NCI-H2107 (cell line): ENCODE measurements around the gene SNED1.

Experiments used
- DNase-seq: peaks from one replicate; lab custom pipeline; 2025; lab: John Stamatoyannopoulos, UW

The SNED1 gene

DNA sequence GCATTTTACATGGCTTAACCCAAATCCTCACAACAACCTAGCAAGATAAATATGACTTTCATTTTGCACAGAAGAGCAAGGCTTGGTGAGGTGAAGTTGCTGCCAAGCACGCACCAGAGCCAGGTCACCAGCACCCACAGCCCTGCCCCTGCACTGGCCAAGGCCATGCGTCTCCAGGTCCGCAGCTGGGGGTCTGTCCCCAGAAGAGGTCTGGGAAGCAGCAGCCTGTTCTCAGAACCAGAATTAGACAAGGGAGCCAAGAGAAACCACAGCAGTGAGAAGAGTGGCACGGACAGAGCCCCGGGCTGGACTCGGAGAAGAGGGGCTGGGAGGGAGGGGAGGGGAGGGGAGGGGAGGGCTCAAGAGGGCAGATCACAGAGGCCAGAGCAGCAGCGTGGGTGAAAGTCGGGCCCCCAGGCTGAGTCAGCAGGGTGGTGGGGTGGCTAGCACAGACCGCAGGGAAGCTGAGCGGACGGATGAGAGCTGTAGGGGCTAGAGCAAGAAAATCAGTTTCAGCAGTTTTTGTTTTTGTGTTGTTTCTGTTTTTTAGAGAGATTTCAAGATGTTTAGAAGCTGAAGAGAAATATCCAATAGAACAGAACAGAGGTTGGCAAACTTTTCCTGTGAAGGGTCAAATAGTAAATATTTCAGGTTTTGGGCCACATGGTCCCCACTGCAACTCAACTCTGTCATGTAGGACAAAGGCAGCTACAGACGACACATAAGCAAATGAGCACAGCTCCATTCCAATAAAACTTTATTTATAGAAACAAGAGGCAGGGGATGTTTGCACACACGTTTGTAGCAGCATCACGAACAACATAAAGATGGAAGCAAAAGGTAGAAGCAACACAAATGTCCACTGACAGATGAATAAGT, 111.0 kb downstream of the SNED1 start:
- no peak for DNase-seq

DNA sequence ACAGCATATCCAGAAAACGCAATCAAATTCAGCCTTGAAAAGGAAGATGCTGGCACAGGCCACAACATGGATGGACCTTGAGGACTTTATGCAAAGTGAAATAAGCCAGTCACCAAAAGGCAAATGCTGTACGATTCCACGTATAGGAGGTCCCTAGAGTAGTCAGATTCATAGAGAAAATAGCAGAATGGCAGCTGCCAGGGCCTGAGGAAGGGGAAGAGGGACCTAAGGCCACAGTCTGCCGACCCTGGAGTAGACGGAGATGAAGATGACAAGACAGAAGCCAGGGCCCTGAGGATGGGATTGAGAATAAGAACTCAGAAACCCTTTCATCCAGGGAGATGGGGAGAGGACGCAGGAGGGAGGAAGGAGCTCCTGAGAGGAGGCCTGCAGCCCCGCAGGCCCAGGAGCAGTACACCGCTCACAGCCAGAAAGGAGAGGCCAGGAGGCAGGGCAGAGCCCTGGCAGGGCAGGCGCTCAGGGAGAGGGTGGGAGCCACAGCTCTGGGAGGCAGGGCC, 111.7 kb downstream of the SNED1 start:
- no peak for DNase-seq

DNA sequence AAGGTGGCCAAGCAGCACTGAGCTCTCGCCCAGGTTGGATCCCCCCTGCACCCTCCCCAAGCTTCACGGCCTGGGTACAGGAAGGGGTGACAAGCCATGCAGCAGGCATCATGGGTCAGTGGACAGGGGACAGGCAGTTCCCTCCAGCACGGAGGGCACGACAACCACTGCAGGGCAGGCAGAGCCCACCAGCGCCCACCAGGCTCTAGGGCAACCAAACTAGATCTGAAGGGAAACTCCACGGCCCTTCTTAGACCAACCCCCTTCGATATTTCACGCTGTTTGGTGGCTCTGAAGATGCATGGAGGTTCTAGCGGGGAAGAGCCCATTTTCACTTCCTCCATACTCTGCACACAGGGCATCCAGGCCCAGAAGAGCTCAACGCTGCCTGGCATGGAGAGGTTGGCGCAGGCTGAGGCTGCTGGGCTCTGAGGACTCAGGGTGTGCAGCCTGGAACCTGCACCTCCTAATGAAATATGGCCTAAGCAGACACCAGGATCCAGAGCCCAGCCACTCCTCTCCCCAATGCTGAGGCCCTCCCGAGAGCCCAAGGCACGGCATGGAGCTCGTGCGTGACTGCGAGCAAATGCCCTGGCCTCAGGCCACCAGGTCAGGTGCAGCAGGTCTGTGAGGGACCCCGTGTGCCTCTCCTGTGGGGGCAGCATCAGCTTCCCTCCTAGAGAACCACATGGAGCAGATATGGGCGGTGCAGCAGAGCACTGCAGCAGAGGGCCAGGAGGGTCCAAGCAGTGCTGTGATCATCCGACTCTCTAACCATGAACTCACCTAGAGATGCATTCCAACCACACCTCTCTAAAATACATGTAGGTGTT, 112.4 kb downstream of the SNED1 start:
- DNase-seq = no peak

DNA sequence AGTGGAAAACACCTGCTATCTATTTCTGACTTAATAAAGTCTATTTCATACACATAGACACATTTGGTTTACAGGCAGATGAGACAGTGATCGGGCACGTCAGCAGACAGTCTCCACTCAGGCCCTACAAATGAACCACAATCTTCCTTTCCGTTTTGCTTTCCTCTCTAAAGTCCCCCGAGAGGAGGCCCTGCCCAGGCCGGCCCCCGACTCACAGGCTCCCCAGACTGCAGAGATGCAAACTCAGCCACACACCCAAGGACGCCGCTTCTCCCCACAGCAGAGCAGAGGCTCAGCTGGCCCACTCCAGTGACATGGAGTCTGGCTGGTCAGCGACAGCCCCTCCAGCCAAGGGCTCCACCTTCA, 113.0 kb downstream of the SNED1 start:
- no peak for DNase-seq

DNA sequence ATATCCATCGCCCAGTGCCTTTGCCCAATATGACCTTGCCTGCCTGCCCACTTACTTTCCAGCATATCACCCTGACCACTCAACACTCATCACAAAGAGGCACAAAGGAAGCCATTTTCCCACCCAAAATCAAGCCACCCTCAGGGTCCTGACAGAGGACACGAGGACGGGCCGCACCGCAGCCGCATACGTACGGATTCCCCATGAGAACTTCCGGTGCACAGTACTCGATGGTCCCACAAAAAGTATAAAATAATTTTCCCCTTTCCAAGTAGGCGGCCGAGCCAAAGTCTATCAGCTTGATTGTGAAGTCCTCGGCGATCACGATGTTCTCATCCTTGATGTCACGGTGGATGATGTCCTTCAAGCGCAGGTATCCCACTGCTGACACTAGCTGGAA, 113.6 kb downstream of the SNED1 start:
- no peak for DNase-seq

DNA sequence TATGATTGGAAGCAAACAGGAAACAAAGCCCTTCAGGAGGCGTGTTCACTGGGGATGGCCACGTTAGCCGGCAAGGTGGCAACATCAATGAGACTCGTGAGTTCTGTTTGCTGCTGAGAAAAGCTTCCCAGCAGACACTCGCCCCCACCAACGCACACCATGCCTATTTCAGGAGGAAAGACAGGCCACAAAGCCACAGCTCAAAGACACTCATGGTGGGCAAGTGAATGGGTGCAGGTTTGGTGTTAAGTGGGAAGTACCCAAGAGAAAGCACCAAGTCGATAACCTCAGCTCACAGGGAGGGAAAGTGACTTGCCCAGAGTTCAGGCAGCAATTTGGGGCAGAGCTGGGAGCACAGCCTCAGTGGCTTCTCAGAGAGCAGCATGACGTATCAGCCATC, 114.2 kb downstream of the SNED1 start:
- DNase-seq = no peak

DNA sequence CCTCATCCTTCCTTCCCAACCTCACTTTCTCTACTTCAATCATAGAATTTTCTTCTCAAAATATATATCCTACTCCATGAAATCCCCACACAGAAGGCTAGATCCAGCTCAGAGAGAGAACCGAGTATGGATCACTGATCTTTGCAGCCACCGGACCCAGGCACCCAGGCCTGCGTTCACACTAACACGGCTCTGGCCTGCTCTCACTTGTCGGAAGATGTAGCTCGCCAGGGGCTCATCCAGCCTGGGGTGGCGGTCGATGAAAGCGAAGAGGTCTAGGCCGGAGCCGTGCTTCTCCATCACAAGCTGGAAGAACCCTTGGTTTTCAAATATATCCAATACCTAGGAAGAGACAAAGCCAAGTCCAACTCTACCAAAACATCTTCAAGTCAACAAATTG, 116.4 kb downstream of the SNED1 start:
- no peak for DNase-seq

DNA sequence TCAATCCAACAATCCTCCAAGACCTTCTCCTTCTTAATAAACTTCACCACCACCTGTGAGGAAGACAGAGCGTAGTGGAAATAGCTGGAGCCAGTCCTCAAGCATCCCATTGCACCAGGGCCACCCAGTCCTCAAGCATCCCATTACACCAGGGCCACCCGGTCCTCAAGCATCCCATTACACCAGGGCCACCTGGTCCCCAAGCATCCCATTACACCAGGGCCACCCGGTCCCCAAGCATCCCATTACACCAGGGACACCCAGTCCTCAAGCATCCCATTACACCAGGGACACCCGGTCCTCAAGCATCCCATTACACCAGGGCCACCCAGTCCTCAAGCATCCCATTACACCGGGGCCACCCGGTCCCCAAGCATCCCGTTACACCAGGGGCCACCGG, 116.9 kb downstream of the SNED1 start:
- DNase-seq = no peak

DNA sequence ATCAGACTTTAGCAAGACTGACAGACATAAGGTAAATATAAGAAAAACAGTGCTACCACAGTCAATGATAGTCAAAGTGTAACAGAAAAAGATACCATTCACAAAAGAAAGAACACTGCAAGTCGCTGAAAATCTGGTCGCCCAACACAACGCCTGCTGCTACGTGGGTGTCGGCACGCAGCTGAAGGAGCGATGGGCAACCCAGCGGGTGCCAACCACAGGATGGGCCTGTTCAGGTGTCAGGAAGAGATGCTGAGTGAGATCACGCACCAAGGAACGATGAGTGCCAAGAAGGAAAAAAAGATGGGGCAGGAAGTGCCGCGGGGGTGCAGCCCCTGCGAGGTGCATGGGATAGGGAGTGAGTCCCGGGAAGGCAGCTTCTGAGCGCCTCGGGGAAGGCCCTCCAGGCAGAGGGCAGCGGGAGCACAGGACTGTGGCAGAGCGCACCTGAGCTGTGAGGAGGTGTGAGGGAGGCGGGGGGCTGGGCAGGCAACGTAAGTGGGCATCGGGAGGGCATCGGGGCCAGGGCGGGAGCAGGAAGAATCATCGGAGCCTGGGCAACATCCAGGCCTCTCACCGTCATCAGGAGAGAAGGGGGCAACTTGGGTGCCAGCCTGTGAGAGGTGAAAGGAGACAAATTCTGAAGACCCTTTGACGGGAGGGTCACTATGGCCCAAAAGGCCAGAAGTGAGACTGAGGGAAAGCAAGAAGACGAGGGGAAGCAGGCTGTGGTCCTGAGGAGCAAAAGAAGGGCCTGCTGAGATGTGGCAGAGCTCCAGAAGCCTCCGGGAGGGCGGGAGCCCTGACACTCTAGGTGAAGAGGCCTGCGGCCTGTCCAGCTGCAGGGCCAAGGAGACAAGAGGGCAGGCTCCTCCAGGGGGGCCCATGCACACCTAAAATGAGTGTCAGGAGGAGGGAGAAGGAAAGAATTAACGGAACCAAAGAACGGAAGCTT, 118.5 kb downstream of the SNED1 start:
- DNase-seq = no peak

DNA sequence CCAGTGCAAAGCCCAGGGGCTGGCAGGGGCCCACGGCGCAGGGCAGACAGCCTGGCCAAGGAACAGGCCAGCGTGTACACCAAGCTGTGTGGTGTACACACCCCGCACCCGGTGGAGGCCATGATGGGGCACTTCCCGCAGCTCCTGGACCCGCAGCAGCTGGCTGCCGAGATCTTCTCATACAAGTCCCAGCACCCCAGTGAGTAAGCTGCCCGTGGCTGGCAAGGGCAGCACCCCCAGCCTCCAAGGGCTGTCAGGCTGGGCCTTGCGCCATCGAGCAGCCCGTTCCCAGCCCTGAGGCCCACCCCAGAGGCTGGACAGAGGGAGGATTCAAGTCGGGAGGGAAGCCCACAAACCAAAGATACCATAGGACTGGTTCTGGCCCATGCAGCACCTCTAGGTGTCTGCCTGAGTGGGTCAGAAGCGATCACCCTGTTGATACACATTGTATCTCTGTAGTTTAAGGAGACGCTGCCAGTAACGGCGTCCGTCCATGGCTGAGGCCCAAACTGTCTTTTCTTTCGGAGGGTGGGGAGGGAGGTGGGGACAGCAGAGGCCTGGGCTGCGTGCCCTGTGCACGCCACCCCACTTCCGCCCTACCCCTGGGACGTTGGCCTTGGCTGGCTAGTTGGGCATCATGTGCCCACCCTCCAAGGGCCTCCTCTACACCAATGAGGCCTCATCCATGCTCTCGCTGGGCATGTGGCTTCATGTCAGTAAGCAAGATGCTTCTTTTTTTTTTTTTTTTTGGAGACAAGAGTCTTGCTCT, 120.5 kb downstream of the SNED1 start:
- no peak for DNase-seq

DNA sequence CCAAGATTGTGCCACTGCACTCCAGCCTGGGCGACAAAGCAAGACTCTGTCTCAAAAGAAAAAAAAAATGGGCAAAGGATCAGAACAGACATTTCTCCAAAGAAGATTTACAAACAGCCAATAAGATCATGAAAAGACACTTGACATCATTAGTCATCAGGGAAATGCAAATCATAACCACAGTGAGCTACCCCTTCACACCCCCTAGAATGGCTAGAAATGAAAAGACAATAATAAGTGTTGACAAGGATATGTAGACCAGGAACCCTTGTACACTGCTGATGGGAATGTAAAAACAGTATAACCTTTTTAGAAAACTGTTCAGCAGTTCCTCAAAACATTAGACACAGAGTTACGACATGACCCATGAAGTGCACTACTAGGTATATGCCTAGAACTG, 122.0 kb downstream of the SNED1 start:
- DNase-seq = no peak

DNA sequence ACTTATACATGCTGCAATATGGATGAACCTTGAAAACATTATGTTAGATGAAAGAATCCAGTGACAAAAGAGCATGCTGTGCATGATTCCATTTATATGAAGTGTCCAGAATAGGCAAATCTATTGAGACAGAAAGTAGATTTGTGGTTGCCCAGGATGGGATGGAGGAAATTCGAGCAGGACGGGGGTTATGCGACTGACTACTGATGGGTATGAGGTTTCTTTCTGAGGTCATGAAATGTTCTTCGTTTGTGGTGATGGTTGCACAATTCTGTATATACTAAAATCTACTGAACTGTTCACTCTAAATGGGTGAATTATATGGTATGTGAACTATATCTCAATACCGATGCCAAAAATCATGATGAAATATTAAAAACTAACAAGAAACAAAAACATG, 122.6 kb downstream of the SNED1 start:
- DNase-seq = no peak

DNA sequence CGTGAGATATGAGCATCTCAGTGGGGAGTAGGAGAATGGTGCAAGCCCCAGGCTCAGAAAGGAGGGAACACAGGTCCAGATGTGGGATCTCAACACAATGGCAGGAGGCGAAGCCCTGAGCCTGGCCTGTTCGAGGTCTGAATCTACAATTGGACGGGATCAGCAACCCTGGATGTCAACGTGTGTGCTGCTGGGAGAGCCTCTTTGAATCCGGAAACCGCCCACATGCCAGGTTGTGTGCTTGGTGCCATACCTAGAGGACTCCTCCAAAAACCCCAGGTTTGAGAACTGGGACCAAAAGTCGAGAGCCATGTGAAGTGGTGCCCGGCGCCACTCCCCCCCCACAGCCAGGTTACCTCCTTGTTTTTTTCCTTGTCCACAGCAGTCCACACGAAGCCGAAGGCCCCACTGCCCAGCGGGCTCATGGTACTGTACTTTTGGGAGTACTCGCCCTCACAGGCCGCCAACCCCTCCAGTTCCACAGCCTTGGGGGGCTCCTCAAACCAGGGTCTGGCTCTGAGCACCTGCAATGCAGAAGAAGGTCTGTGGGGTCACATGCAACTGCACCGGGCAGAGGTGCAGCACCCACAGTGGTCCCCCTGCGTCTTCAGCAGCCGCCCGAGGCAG, 124.1 kb downstream of the SNED1 start:
- no peak for DNase-seq

DNA sequence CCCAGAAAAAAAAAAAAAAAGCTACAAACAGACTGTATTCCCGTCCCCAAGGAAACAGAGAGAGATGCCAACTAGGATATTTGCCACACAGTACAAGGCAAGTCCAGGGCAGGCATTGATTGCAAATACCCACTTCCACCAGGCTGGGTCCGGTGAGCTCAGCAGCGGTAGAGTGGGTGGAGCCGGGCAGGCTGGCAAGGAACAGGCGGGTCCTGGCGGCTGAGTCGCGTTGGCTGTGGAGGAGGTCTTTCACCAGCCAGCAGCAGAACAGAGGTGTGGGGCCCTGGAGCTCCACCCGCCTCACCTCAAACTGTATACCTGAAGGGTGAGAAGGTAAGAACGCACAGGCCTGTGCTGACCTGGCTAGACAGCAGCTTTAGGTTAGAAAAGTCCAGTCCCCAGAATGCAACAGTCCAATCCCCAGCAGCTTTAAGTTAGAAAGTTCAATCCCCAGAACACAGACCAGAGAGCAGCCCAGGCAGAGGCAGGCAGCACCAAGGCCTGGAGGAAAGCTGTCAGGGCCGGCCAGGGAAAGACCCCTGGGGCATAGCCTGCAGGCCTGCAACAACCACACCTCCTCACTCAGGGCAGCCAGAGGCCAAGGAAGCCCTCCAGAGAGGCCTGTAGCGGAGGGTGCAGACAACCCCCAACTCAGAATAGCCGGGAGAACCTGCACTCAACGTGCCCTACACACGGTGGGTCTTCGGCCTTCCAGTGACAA, 125.6 kb downstream of the SNED1 start:
- no peak for DNase-seq

DNA sequence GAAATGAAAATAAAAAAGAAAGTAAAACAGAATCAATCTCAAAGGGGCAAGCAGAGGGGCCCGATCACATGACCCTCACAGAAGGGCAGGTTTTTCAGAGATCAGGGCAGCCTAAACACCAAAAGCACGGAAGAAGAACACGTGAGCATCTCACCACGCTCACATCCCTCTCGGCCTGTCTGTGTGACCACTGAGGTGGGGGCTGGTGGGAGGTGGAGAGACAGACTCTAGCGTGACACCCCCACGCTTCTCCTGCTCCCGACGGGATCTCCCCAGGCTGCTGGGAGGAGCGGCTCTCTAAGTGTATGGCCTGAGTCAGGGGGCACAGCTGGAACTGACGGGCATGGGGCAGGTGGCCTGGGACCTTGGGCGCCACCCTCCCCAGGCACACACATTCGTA, 127.2 kb downstream of the SNED1 start:
- DNase-seq = no peak

DNA sequence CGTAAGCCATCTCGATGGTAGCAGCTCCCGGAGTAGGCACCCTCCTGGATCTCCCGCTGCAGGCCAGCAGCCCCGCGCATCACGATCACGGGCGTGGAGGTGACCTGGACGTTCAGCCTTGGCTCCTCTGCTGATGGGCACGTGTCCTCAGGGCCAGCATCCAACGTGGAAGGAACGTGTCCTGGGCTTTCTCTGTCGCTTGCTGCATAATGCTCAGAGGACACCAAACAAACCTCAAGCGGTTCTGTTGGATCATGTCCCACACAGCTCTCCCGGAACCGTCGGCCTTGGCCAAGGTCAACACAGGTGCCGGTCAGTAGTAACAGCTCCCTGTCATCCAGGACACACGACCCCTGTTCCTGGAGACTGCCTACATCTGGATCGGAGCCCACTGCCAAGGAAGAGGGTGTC, 127.8 kb downstream of the SNED1 start:
- no peak for DNase-seq

DNA sequence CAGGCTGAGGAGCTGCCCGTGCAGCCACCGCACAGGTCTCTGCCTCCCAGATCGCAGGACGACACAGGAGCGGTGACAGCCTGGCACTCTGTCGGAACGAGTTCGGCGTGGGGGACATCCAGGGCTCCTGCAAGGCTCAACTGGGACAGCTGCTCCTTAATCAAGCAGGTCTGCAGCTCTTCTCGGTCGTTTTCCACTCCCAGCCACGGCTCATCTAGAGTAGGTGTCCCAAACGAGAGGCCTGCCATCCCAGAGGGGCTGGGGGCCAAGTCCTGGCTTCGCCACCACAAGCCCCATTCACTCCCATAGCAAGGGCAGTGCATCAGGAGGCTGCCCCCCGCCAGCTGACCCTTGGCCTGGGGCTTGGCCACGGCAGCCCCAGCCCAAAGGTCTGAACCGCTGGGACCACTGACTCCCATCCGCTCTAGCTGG, 128.4 kb downstream of the SNED1 start:
- DNase-seq = no peak

DNA sequence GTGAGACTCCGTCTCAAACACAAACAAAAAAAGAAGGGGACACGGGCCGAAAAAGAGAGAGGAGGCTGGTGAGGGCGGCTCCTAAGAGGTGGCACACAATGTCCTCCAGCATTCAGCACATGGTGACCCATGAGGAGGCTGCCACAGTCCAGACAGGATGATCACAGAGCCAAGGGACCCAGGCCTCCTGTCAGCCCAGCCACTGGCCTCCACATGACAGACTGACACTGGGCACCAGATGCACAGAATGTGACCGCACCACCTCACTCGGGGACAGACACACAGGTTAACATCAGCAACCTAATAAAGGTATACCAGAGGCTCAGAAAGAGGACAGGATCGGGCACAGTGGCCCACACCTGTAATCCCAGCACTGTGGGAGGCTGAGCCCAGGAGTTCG, 129.8 kb downstream of the SNED1 start:
- no peak for DNase-seq

DNA sequence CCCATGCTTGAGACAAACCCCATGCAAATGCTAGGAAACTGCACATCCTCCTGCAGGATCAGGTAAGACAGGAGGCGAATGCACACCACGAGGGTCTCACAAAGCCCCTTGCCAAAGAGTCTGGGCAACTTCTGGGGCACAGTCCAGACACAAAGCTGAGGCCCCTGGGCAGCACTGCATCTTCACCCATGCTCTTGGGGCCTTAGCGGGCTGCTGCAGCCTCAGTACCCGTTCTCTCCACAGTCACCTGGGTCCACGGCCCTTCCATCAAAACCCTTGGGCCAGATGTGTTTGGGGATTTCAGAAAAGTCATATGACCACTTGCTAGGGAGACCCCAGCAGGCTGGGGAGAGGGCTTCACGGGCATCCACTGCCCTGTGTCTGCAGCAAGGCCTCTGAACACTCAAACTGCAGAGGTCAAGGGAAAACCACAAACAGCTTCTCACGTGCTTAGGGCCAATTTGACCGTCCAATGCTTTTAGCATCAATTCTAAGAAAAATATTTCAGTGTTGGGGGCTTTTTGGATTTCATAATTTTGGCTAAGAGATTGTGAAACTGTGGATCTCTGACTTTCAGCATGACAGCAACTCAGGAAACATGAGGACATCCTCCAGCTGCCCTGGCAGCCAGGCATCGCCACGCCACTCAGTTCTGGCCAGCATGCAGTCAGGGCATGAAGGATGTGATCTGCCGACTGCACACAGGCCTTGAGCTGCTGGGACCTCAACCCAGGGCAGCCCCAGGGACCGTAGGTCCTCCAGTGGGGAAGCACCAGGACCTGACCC, 130.9 kb downstream of the SNED1 start:
- no peak for DNase-seq
